ENCODE data around the gene PSMB10.

The PSMB10 gene

GRCh38 chr16:67888331-67888730 is 48.3 kb downstream of the PSMB10 start:
- FAIRE-seq: no peak

- no peak for FAIRE-seq
Observed at GRCh38 chr16:67886387-67886786, 50.3 kb downstream of the PSMB10 start.

- FAIRE-seq: no peak
Observed at GRCh38 chr16:67885976-67886375, 50.7 kb downstream of the PSMB10 start.

GRCh38 chr16:67885545-67885944 is 51.1 kb downstream of the PSMB10 start:
- no peak for FAIRE-seq

- FAIRE-seq: peak; percentile 73
Observed at GRCh38 chr16:67884684-67885083, 52.0 kb downstream of the PSMB10 start, which contains the start of gene NRN1L. Gene NRN1L (plus strand): TSS chr16:67884885. CDS start chr16:67884904, 19 bp downstream.

Data from G401.6 (cell line).